Type B pancreatic cell (in vitro differentiated cells): ENCODE data around the gene FAM234B. TPM values are rescaled to one million over a fixed set of nuclear protein-coding genes. Genes with fewer than 3 reads are reported as not detected.

ENCODE experiments used
- DNase-seq: peaks from one replicate; pipeline ENCODE4 v3.0.0; 2021; ENCODE audit warnings: mixed read lengths; ENCODE audit not compliant: unreplicated experiment; ENCODE audit errors: extremely low spot score
- H3K27ac Mint-ChIP-seq: 2 replicates; pipeline ENCODE4 v1.8.0; 2021; ENCODE audit warnings: mild to moderate bottlenecking, mixed read lengths
- H3K27me3 Mint-ChIP-seq: 2 replicates; pipeline ENCODE4 v1.8.0; 2021; ENCODE audit warnings: mixed read lengths
- H3K36me3 Mint-ChIP-seq: 2 replicates; pipeline ENCODE4 v1.8.0; 2021; ENCODE audit warnings: mixed read lengths
- H3K4me1 Mint-ChIP-seq: one replicate; pipeline ENCODE4 v1.8.0; 2021; ENCODE audit warnings: mixed read lengths; ENCODE audit not compliant: unreplicated experiment
- H3K4me3 Mint-ChIP-seq: 2 replicates; pipeline ENCODE4 v1.8.0; 2021; ENCODE audit warnings: mild to moderate bottlenecking, mixed read lengths
- H3K9me3 Mint-ChIP-seq: 2 replicates; pipeline ENCODE4 v1.8.0; 2021; ENCODE audit warnings: mixed read lengths
- total RNA-seq: library from RNA; stranded (reverse); gene quantifications from 2 replicates; pipeline ENCODE4 v1.2.1, GENCODE V29; 2021; ENCODE audit warnings: low replicate concordance
- TF ChIP-seq, protein P1 (sequence below): fragments of 200-600 bp; sonication (generic); conservative IDR thresholded peaks from 2 replicates; pipeline ENCODE4 v1.5.0; 2021; ENCODE audit warnings: antibody characterized with exemption, mild to moderate bottlenecking

Gene FAM234B
- total RNA-seq, 1 donor from 2014 or later = 11.9 TPM

- TF ChIP-seq, protein P1, sequence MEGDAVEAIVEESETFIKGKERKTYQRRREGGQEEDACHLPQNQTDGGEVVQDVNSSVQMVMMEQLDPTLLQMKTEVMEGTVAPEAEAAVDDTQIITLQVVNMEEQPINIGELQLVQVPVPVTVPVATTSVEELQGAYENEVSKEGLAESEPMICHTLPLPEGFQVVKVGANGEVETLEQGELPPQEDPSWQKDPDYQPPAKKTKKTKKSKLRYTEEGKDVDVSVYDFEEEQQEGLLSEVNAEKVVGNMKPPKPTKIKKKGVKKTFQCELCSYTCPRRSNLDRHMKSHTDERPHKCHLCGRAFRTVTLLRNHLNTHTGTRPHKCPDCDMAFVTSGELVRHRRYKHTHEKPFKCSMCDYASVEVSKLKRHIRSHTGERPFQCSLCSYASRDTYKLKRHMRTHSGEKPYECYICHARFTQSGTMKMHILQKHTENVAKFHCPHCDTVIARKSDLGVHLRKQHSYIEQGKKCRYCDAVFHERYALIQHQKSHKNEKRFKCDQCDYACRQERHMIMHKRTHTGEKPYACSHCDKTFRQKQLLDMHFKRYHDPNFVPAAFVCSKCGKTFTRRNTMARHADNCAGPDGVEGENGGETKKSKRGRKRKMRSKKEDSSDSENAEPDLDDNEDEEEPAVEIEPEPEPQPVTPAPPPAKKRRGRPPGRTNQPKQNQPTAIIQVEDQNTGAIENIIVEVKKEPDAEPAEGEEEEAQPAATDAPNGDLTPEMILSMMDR = no peak
These were observed 84.2 kb downstream of the FAM234B start for GRCh38 chr12:13128291-13128965.

GRCh38 chr12:13130981-13131380 is 86.8 kb downstream of the FAM234B start:
- TF ChIP-seq, protein P1 = no peak
- peak overlapping the region; percentile 66 for H3K27ac Mint-ChIP-seq
- peak overlapping the region; percentile 47 for H3K4me3 Mint-ChIP-seq
- peaks cover 33% of the 10 kb centered on the region for H3K4me1 Mint-ChIP-seq
- no peak for DNase-seq
- peaks cover 5% of the 10 kb centered on the region for H3K9me3 Mint-ChIP-seq
- H3K36me3 Mint-ChIP-seq = peaks cover 7% of the 10 kb centered on the region
- H3K27me3 Mint-ChIP-seq = no peaks in the 10 kb centered on the region

More at GRCh38 chr12:13128291-13128965, 84.2 kb downstream of the FAM234B start:
- H3K9me3 Mint-ChIP-seq = peaks cover 5% of the 10 kb centered on the region
- H3K4me1 Mint-ChIP-seq = peaks cover 28% of the 10 kb centered on the region
- peaks cover 4% of the 10 kb centered on the region for H3K27me3 Mint-ChIP-seq
- H3K4me3 Mint-ChIP-seq = peak overlapping the region; percentile 5
- H3K36me3 Mint-ChIP-seq = no peaks in the 10 kb centered on the region
- DNase-seq = no peak
- H3K27ac Mint-ChIP-seq = peak overlapping the region; percentile 22

Other genes starting within 250 kb of the FAM234B start
- 73.0 and 142 TPM in 2 replicates for gene DDX47, start 231.0 kb upstream of the FAM234B start, total RNA-seq
- 152 and 1,119 TPM in 2 replicates for gene GPRC5A, start 152.8 kb upstream of the FAM234B start, total RNA-seq
- 5.5 TPM in 1 of 2 replicates, not detected in the other for gene GPRC5D, start 92.2 kb upstream of the FAM234B start, total RNA-seq
- 66.4 and 146 TPM in 2 replicates for gene HEBP1, start 44.1 kb upstream of the FAM234B start, total RNA-seq
- 0.36 and 2.0 TPM in 2 replicates for gene GSG1, start 59.3 kb downstream of the FAM234B start, total RNA-seq
- 340 and 2,561 TPM in 2 replicates for gene EMP1, start 152.3 kb downstream of the FAM234B start, total RNA-seq